GM12878 (cell line): ENCODE results near the gene CHST4. TPM values are rescaled to one million over a fixed set of nuclear protein-coding genes. Genes with fewer than 3 reads are reported as not detected.

Experiments
- polyA plus RNA-seq, 11 experiments: library from polyadenylated mRNA; depleted of rRNA in 4 of 11; unstranded in 6 of 11; stranded (reverse) in 5 of 11; fragments of >200 nt; fragmentation: Nextera tagmentation in 4 of 11; fragmentation: Illumina TruSeq in 1 of 11; extraction: Ambion mirVana in 4 of 11; extraction: Trizol in 1 of 11; gene quantifications; 1 replicate in 1 of 11; 2 replicates in 10 of 11; pipeline versions ENCODE4 v1.2.1 to v1.2.3, GENCODE V29; 2011 to 2016; ENCODE audit warnings: inconsistent platforms in 2 of 11, missing spikeins in 2 of 11, low read depth in 1 of 11
- small RNA-seq: library from RNA; depleted of rRNA; stranded (forward); fragments of <200 nt; gene quantifications from one replicate; pipeline ENCODE3, GENCODE V24; 2014
- total RNA-seq, 4 experiments: library from RNA; depleted of rRNA in 3 of 4; stranded (reverse); fragments of >200 nt in 3 of 4; fragmentation: Illumina TruSeq in 1 of 4; extraction: Trizol in 1 of 4; gene quantifications; 2 replicates each; pipeline versions ENCODE4 v1.2.1 to v1.2.3, GENCODE V29; 2013 to 2021

The CHST4 gene
- total and polyA plus RNA-seq, 10 of the 15 experiments (the other 5 are each of a cell fraction or from before 2014, with no cell fraction given) = 0.10 to 1.7 (median 0.79) TPM

Small RNA genes within 50 kb of the gene (small RNA-seq; reads per million reads assigned to genes)
- gene RNU6-1061P = not detected

Other genes with a start within 250 kb of the CHST4 start
Only the 7 nearest of the 8 such genes appear.
- gene CALB2, start 167.7 kb upstream of the CHST4 start, total RNA-seq (2014; rRNA removed) = not detected in 2 replicates
- gene CALB2, start 167.7 kb upstream of the CHST4 start, total RNA-seq (2014; rRNA removed; fragmentation: Illumina TruSeq; extraction: Trizol) = not detected in 2 replicates
- gene CALB2, start 167.7 kb upstream of the CHST4 start, total RNA-seq (2021) = not detected in 2 replicates
- gene CALB2, start 167.7 kb upstream of the CHST4 start, polyA plus RNA-seq (2011; rRNA removed) = not detected in 2 replicates
- not detected in 2 replicates for gene CALB2, start 167.7 kb upstream of the CHST4 start, polyA plus RNA-seq (2014; fragmentation: Illumina TruSeq; extraction: Trizol)
- not detected for gene CALB2, start 167.7 kb upstream of the CHST4 start, polyA plus RNA-seq (2014; fragmentation: Nextera tagmentation; extraction: Ambion mirVana)
- not detected in 2 replicates for gene CALB2, start 167.7 kb upstream of the CHST4 start, polyA plus RNA-seq (2014; rRNA removed)
- gene CALB2, start 167.7 kb upstream of the CHST4 start, polyA plus RNA-seq (2016; fragmentation: Nextera tagmentation; extraction: Ambion mirVana) = not detected
- not detected in 2 replicates for gene TLE7, start 84.4 kb upstream of the CHST4 start, total RNA-seq (2014; rRNA removed)
- not detected in 2 replicates for gene TLE7, start 84.4 kb upstream of the CHST4 start, total RNA-seq (2014; rRNA removed; fragmentation: Illumina TruSeq; extraction: Trizol)
- gene TLE7, start 84.4 kb upstream of the CHST4 start, total RNA-seq (2021) = not detected in 2 replicates
- gene TLE7, start 84.4 kb upstream of the CHST4 start, polyA plus RNA-seq (2011; rRNA removed) = not detected in 2 replicates
- gene TLE7, start 84.4 kb upstream of the CHST4 start, polyA plus RNA-seq (2014; fragmentation: Illumina TruSeq; extraction: Trizol) = not detected in 2 replicates
- gene TLE7, start 84.4 kb upstream of the CHST4 start, polyA plus RNA-seq (2014; fragmentation: Nextera tagmentation; extraction: Ambion mirVana) = not detected
- not detected in 2 replicates for gene TLE7, start 84.4 kb upstream of the CHST4 start, polyA plus RNA-seq (2014; rRNA removed)
- gene TLE7, start 84.4 kb upstream of the CHST4 start, polyA plus RNA-seq (2016; fragmentation: Nextera tagmentation; extraction: Ambion mirVana) = not detected
- 6.8 and 7.1 TPM in 2 replicates for gene ZNF23, start 64.2 kb upstream of the CHST4 start, total RNA-seq (2014; rRNA removed)
- 11.5 and 12.0 TPM in 2 replicates for gene ZNF23, start 64.2 kb upstream of the CHST4 start, total RNA-seq (2014; rRNA removed; fragmentation: Illumina TruSeq; extraction: Trizol)
- gene ZNF23, start 64.2 kb upstream of the CHST4 start, total RNA-seq (2021) = 7.6 and 10.2 TPM in 2 replicates
- gene ZNF23, start 64.2 kb upstream of the CHST4 start, polyA plus RNA-seq (2011; rRNA removed) = 9.9 and 13.9 TPM in 2 replicates
- gene ZNF23, start 64.2 kb upstream of the CHST4 start, polyA plus RNA-seq (2014; fragmentation: Illumina TruSeq; extraction: Trizol) = 11.3 and 13.4 TPM in 2 replicates
- 1 to 10 TPM; 3.6 to 4.8 TPM for gene ZNF23, start 64.2 kb upstream of the CHST4 start, polyA plus RNA-seq (2014; fragmentation: Nextera tagmentation; extraction: Ambion mirVana)
- gene ZNF23, start 64.2 kb upstream of the CHST4 start, polyA plus RNA-seq (2014; rRNA removed) = 7.0 and 9.3 TPM in 2 replicates
- gene ZNF23, start 64.2 kb upstream of the CHST4 start, polyA plus RNA-seq (2016; fragmentation: Nextera tagmentation; extraction: Ambion mirVana) = 1 to 10 TPM; 7.4 to 8.2 TPM
- gene ZNF19, start 37.1 kb upstream of the CHST4 start, total RNA-seq (2014; rRNA removed) = 2.0 and 3.5 TPM in 2 replicates
- 3.0 TPM in 2 replicates for gene ZNF19, start 37.1 kb upstream of the CHST4 start, total RNA-seq (2014; rRNA removed; fragmentation: Illumina TruSeq; extraction: Trizol)
- gene ZNF19, start 37.1 kb upstream of the CHST4 start, total RNA-seq (2021) = 2.1 and 2.3 TPM in 2 replicates
- 3.3 and 3.6 TPM in 2 replicates for gene ZNF19, start 37.1 kb upstream of the CHST4 start, polyA plus RNA-seq (2011; rRNA removed)
- 2.0 and 4.7 TPM in 2 replicates for gene ZNF19, start 37.1 kb upstream of the CHST4 start, polyA plus RNA-seq (2014; fragmentation: Illumina TruSeq; extraction: Trizol)
- gene ZNF19, start 37.1 kb upstream of the CHST4 start, polyA plus RNA-seq (2014; fragmentation: Nextera tagmentation; extraction: Ambion mirVana) = 1 to 10 TPM; 1.5 TPM
- gene ZNF19, start 37.1 kb upstream of the CHST4 start, polyA plus RNA-seq (2014; rRNA removed) = 1.0 and 1.4 TPM in 2 replicates
- gene ZNF19, start 37.1 kb upstream of the CHST4 start, polyA plus RNA-seq (2016; fragmentation: Nextera tagmentation; extraction: Ambion mirVana) = 1 to 10 TPM; 1.3 to 3.0 TPM
- 0.05 TPM in 1 of 2 replicates, not detected in the other for gene TAT, start 50.7 kb downstream of the CHST4 start, total RNA-seq (2014; rRNA removed)
- gene TAT, start 50.7 kb downstream of the CHST4 start, total RNA-seq (2014; rRNA removed; fragmentation: Illumina TruSeq; extraction: Trizol) = 0.04 TPM in 1 of 2 replicates, not detected in the other
- 0.44 and 0.51 TPM in 2 replicates for gene TAT, start 50.7 kb downstream of the CHST4 start, total RNA-seq (2021)
- gene TAT, start 50.7 kb downstream of the CHST4 start, polyA plus RNA-seq (2011; rRNA removed) = not detected in 2 replicates
- gene TAT, start 50.7 kb downstream of the CHST4 start, polyA plus RNA-seq (2014; fragmentation: Illumina TruSeq; extraction: Trizol) = 0.01 TPM in 1 of 2 replicates, not detected in the other
- gene TAT, start 50.7 kb downstream of the CHST4 start, polyA plus RNA-seq (2014; fragmentation: Nextera tagmentation; extraction: Ambion mirVana) = under 1 TPM; 0.06 to 0.11 TPM
- not detected in 2 replicates for gene TAT, start 50.7 kb downstream of the CHST4 start, polyA plus RNA-seq (2014; rRNA removed)
- gene TAT, start 50.7 kb downstream of the CHST4 start, polyA plus RNA-seq (2016; fragmentation: Nextera tagmentation; extraction: Ambion mirVana) = under 1 TPM in 1 of 2 experiments, not detected in 1; 0.19 TPM
- not detected in 2 replicates for gene MARVELD3, start 99.8 kb downstream of the CHST4 start, total RNA-seq (2014; rRNA removed)
- gene MARVELD3, start 99.8 kb downstream of the CHST4 start, total RNA-seq (2014; rRNA removed; fragmentation: Illumina TruSeq; extraction: Trizol) = 0.09 TPM in 1 of 2 replicates, not detected in the other
- not detected in 2 replicates for gene MARVELD3, start 99.8 kb downstream of the CHST4 start, total RNA-seq (2021)
- gene MARVELD3, start 99.8 kb downstream of the CHST4 start, polyA plus RNA-seq (2011; rRNA removed) = not detected in 2 replicates
- 0.03 TPM in 1 of 2 replicates, not detected in the other for gene MARVELD3, start 99.8 kb downstream of the CHST4 start, polyA plus RNA-seq (2014; fragmentation: Illumina TruSeq; extraction: Trizol)
- under 1 TPM; 0.09 to 0.10 TPM for gene MARVELD3, start 99.8 kb downstream of the CHST4 start, polyA plus RNA-seq (2014; fragmentation: Nextera tagmentation; extraction: Ambion mirVana)
- 0.09 TPM in 1 of 2 replicates, not detected in the other for gene MARVELD3, start 99.8 kb downstream of the CHST4 start, polyA plus RNA-seq (2014; rRNA removed)
- gene MARVELD3, start 99.8 kb downstream of the CHST4 start, polyA plus RNA-seq (2016; fragmentation: Nextera tagmentation; extraction: Ambion mirVana) = under 1 TPM; 0.15 to 0.18 TPM
- gene PHLPP2, start 198.3 kb downstream of the CHST4 start, total RNA-seq (2014; rRNA removed) = 7.2 and 8.9 TPM in 2 replicates
- gene PHLPP2, start 198.3 kb downstream of the CHST4 start, total RNA-seq (2014; rRNA removed; fragmentation: Illumina TruSeq; extraction: Trizol) = 6.7 and 7.0 TPM in 2 replicates
- 10.8 and 13.2 TPM in 2 replicates for gene PHLPP2, start 198.3 kb downstream of the CHST4 start, total RNA-seq (2021)
- gene PHLPP2, start 198.3 kb downstream of the CHST4 start, polyA plus RNA-seq (2011; rRNA removed) = 7.6 and 8.3 TPM in 2 replicates
- 9.3 and 9.9 TPM in 2 replicates for gene PHLPP2, start 198.3 kb downstream of the CHST4 start, polyA plus RNA-seq (2014; fragmentation: Illumina TruSeq; extraction: Trizol)
- 1 to 10 TPM; 1.0 to 3.0 TPM for gene PHLPP2, start 198.3 kb downstream of the CHST4 start, polyA plus RNA-seq (2014; fragmentation: Nextera tagmentation; extraction: Ambion mirVana)
- 8.2 and 8.5 TPM in 2 replicates for gene PHLPP2, start 198.3 kb downstream of the CHST4 start, polyA plus RNA-seq (2014; rRNA removed)
- gene PHLPP2, start 198.3 kb downstream of the CHST4 start, polyA plus RNA-seq (2016; fragmentation: Nextera tagmentation; extraction: Ambion mirVana) = 1 to 10 TPM; 3.2 to 3.8 TPM